Liver (tissue), 3 donors: ENCODE data around the gene ATP6V1G2.

Experiments used
- EGR1 ChIP-seq, 2 donors: IDR thresholded peaks; 2 replicates each; pipeline ENCODE4 v1.6.1; 2016 to 2018; ENCODE audit warnings: antibody characterized with exemption in 2 of 2, low read depth in 2 of 2
- HNF4G ChIP-seq: IDR thresholded peaks from 2 replicates; pipeline ENCODE4 v1.6.1; 2016; ENCODE audit warnings: antibody characterized with exemption
- RAD21 ChIP-seq, 2 donors: IDR thresholded peaks; 2 replicates each; pipeline ENCODE4 v1.6.1; 2016; ENCODE audit warnings: antibody characterized with exemption in 2 of 2, mild to moderate bottlenecking in 2 of 2
- RXRA ChIP-seq, 2 donors: IDR thresholded peaks; 2 replicates each; pipeline ENCODE4 v1.6.1; 2017 to 2018; ENCODE audit warnings: antibody characterized with exemption in 2 of 2, mild to moderate bottlenecking in 1 of 2
- SP1 ChIP-seq: IDR thresholded peaks from 2 replicates; pipeline ENCODE4 v1.6.1; 2018; ENCODE audit warnings: antibody characterized with exemption, mild to moderate bottlenecking
- TAF1 ChIP-seq: conservative IDR thresholded peaks from 2 replicates; pipeline ENCODE4 v1.6.1; 2016; ENCODE audit warnings: antibody characterized with exemption, mild to moderate bottlenecking
- YY1 ChIP-seq: IDR thresholded peaks from 2 replicates; pipeline ENCODE4 v1.6.1; 2016; ENCODE audit warnings: antibody characterized with exemption, mild to moderate bottlenecking
- TF ChIP-seq, protein P1 (sequence below): IDR thresholded peaks from 2 replicates; pipeline ENCODE4 v1.6.1; 2016; ENCODE audit warnings: antibody characterized with exemption, mild to moderate bottlenecking
- TF ChIP-seq, protein P2 (sequence below): fragments of 150-350 bp; IDR thresholded peaks from 2 replicates; pipeline ENCODE4 v1.5.1; 2017; ENCODE audit warnings: improper control_type of control experiment, low read depth, low read length; ENCODE audit not compliant: missing input control
- TF ChIP-seq, protein P3 (sequence below): IDR thresholded peaks from 2 replicates; pipeline ENCODE4 v1.6.1; 2016; ENCODE audit warnings: antibody characterized with exemption
- TF ChIP-seq, protein P4 (sequence below): IDR thresholded peaks from 2 replicates; pipeline ENCODE4 v1.6.1; 2016; ENCODE audit warnings: antibody characterized with exemption
- TF ChIP-seq, protein P5 (sequence below): IDR thresholded peaks from 2 replicates; pipeline ENCODE4 v1.6.1; 2016; ENCODE audit warnings: antibody characterized with exemption
- donor health status: healthy.
- donor health status: healthy.

DNA sequence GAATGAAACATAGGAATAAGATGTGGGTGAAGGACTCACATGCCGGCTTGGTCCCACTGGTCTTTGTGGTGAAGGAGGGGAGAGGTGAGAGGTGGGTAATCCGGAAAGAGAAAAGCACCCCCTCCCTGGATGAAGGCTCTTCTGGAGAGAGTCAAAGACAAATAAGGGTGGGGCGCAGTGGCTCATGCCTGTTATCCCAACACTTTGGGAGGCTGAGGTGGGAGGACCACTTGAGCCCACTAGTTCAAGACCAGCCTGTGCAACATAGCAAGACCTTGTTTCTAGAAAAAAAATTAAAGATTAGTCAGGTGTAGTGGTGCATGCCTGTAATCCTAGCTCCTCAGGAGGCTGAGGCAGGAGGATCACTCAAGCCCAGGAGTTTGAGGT, 32.7 kb upstream of the ATP6V1G2 start:
- TF ChIP-seq, protein P1, sequence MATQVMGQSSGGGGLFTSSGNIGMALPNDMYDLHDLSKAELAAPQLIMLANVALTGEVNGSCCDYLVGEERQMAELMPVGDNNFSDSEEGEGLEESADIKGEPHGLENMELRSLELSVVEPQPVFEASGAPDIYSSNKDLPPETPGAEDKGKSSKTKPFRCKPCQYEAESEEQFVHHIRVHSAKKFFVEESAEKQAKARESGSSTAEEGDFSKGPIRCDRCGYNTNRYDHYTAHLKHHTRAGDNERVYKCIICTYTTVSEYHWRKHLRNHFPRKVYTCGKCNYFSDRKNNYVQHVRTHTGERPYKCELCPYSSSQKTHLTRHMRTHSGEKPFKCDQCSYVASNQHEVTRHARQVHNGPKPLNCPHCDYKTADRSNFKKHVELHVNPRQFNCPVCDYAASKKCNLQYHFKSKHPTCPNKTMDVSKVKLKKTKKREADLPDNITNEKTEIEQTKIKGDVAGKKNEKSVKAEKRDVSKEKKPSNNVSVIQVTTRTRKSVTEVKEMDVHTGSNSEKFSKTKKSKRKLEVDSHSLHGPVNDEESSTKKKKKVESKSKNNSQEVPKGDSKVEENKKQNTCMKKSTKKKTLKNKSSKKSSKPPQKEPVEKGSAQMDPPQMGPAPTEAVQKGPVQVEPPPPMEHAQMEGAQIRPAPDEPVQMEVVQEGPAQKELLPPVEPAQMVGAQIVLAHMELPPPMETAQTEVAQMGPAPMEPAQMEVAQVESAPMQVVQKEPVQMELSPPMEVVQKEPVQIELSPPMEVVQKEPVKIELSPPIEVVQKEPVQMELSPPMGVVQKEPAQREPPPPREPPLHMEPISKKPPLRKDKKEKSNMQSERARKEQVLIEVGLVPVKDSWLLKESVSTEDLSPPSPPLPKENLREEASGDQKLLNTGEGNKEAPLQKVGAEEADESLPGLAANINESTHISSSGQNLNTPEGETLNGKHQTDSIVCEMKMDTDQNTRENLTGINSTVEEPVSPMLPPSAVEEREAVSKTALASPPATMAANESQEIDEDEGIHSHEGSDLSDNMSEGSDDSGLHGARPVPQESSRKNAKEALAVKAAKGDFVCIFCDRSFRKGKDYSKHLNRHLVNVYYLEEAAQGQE, result no peak
- TF ChIP-seq, protein P2, sequence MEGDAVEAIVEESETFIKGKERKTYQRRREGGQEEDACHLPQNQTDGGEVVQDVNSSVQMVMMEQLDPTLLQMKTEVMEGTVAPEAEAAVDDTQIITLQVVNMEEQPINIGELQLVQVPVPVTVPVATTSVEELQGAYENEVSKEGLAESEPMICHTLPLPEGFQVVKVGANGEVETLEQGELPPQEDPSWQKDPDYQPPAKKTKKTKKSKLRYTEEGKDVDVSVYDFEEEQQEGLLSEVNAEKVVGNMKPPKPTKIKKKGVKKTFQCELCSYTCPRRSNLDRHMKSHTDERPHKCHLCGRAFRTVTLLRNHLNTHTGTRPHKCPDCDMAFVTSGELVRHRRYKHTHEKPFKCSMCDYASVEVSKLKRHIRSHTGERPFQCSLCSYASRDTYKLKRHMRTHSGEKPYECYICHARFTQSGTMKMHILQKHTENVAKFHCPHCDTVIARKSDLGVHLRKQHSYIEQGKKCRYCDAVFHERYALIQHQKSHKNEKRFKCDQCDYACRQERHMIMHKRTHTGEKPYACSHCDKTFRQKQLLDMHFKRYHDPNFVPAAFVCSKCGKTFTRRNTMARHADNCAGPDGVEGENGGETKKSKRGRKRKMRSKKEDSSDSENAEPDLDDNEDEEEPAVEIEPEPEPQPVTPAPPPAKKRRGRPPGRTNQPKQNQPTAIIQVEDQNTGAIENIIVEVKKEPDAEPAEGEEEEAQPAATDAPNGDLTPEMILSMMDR, result no peak
- TF ChIP-seq, protein P3, sequence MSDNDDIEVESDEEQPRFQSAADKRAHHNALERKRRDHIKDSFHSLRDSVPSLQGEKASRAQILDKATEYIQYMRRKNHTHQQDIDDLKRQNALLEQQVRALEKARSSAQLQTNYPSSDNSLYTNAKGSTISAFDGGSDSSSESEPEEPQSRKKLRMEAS, result no peak
- TF ChIP-seq, protein P4, sequence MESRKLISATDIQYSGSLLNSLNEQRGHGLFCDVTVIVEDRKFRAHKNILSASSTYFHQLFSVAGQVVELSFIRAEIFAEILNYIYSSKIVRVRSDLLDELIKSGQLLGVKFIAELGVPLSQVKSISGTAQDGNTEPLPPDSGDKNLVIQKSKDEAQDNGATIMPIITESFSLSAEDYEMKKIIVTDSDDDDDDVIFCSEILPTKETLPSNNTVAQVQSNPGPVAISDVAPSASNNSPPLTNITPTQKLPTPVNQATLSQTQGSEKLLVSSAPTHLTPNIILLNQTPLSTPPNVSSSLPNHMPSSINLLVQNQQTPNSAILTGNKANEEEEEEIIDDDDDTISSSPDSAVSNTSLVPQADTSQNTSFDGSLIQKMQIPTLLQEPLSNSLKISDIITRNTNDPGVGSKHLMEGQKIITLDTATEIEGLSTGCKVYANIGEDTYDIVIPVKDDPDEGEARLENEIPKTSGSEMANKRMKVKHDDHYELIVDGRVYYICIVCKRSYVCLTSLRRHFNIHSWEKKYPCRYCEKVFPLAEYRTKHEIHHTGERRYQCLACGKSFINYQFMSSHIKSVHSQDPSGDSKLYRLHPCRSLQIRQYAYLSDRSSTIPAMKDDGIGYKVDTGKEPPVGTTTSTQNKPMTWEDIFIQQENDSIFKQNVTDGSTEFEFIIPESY, result no peak
- no peak for TF ChIP-seq RXRA (IDR thresholded peaks at IDR 0.05)
- no peak for TF ChIP-seq TAF1
- no peak for TF ChIP-seq YY1
- TF ChIP-seq EGR1 (IDR thresholded peaks at IDR 0.05; ENCODE audit: low read depth in 2 of 2), result no peak
- no peak for TF ChIP-seq SP1
- TF ChIP-seq, protein P5, sequence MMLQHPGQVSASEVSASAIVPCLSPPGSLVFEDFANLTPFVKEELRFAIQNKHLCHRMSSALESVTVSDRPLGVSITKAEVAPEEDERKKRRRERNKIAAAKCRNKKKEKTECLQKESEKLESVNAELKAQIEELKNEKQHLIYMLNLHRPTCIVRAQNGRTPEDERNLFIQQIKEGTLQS, result no peak
- TF ChIP-seq HNF4G, result no peak
- TF ChIP-seq RAD21 (IDR thresholded peaks at IDR 0.05), result no peak
